B cell (primary cell): Measurements from ENCODE around the gene DHRS12. TPM values are rescaled to one million over a fixed set of nuclear protein-coding genes. Genes with fewer than 3 reads are reported as not detected.

Experiments
- ATAC-seq: fragments of 200-7000 bp; cut with Tn5 transposase; one replicate; pipeline ENCODE4 v1.10.0; 2021; ENCODE audit warnings: low read depth, mild to moderate bottlenecking, moderate number of reproducible peaks, moderate library complexity
- CTCF ChIA-PET: fragments of 350-600 bp; sonication (Branson Sonifier 250); formaldehyde crosslinking; loops from one replicate; lab custom pipeline; 2021; ENCODE audit warnings: antibody characterized with exemption, inconsistent platforms; lab: Charles Lee
- POLR2A ChIA-PET: fragments of 350-600 bp; sonication (Branson Sonifier 250); formaldehyde crosslinking; loops from one replicate; lab custom pipeline; 2021; ENCODE audit warnings: antibody characterized with exemption; lab: Charles Lee
- DNase-seq: peaks from one replicate; pipeline ENCODE4 v3.0.0; 2013
- H2AFZ ChIP-seq: 2 replicates; pipeline ENCODE4 v1.6.1; 2012; ENCODE audit warnings: mild to moderate bottlenecking, low read depth, low read length; ENCODE audit not compliant: insufficient read depth, poor library complexity, severe bottlenecking
- H3K27ac ChIP-seq, 2 donors: 1 replicate in 1 of 2; 2 replicates in 1 of 2; pipeline ENCODE4 v1.5.1; 2012 to 2013; ENCODE audit warnings: low read length in 2 of 2, mild to moderate bottlenecking in 2 of 2, moderate library complexity in 1 of 2
- H3K27me3 ChIP-seq, 4 experiments: fragments of 200-600 bp in 1 of 4; sonication (generic) in 1 of 4; replicated peaks in 1 of 4; 1 replicate in 2 of 4; 2 replicates in 2 of 4; pipeline versions ENCODE4 v1.6.1 to v1.7.0; 2013 to 2016; ENCODE audit warnings: low read length in 3 of 4, mild to moderate bottlenecking in 2 of 4, mixed read lengths in 1 of 4, moderate library complexity in 1 of 4; ENCODE audit not compliant: insufficient read depth in 4 of 4, control insufficient read depth in 3 of 4; ENCODE audit errors: control extremely low read depth in 1 of 4
- H3K36me3 ChIP-seq, 2 experiments: replicated peaks in 1 of 2; 1 replicate in 1 of 2; 2 replicates in 1 of 2; pipeline versions ENCODE4 v1.6.1 to v1.7.1; 2013; ENCODE audit warnings: low read length in 1 of 2; ENCODE audit not compliant: insufficient read depth in 2 of 2, control insufficient read depth in 1 of 2; ENCODE audit errors: control extremely low read depth in 1 of 2, extremely low read depth in 1 of 2
- H3K4me1 ChIP-seq, 2 donors: fragments of 200-600 bp in 1 of 2; sonication (generic) in 1 of 2; 1 replicate in 1 of 2; 2 replicates in 1 of 2; pipeline versions ENCODE4 v1.5.1 to v1.6.1; 2013 to 2017; ENCODE audit warnings: low read length in 2 of 2; ENCODE audit not compliant: control insufficient read depth in 2 of 2, insufficient read depth in 2 of 2
- H3K4me2 ChIP-seq: replicated peaks from 2 replicates; pipeline ENCODE3; 2012; ENCODE audit warnings: mild to moderate bottlenecking, low read depth, low read length; ENCODE audit not compliant: poor library complexity, severe bottlenecking
- H3K4me3 ChIP-seq, 5 experiments: fragments of 200-600 bp in 1 of 5; sonication (generic) in 1 of 5; 1 replicate in 3 of 5; 2 replicates in 2 of 5; pipeline versions ENCODE4 v1.5.1 to v1.7.0; 2011 to 2016; ENCODE audit warnings: low read length in 4 of 5, mild to moderate bottlenecking in 4 of 5, low read depth in 2 of 5, control low read depth in 1 of 5, moderate library complexity in 1 of 5; ENCODE audit not compliant: insufficient read depth in 1 of 5; ENCODE audit errors: control extremely low read depth in 1 of 5, extremely low read depth in 1 of 5
- H3K79me2 ChIP-seq: fragments of 200-600 bp; sonication (generic); one replicate; pipeline ENCODE4 v1.6.0; 2016; ENCODE audit warnings: low read length; ENCODE audit not compliant: control insufficient read depth, insufficient read depth
- H3K9ac ChIP-seq: fragments of 200-600 bp; sonication (generic); 2 replicates; pipeline ENCODE4 v1.6.1; 2017; ENCODE audit warnings: mild to moderate bottlenecking, low read length, moderate library complexity
- H3K9me3 ChIP-seq, 3 donors: one replicate each; pipeline versions ENCODE4 v1.6.1 to v1.7.1; 2013; ENCODE audit warnings: low read length in 2 of 3; ENCODE audit not compliant: control insufficient read depth in 2 of 3, insufficient read depth in 1 of 3; ENCODE audit errors: control extremely low read depth in 1 of 3
- H4K20me1 ChIP-seq: 2 replicates; pipeline ENCODE4 v1.6.0; 2012; ENCODE audit warnings: mild to moderate bottlenecking, low read length; ENCODE audit not compliant: insufficient read depth, control insufficient read depth, poor library complexity, severe bottlenecking
- H3K27ac Mint-ChIP-seq: one replicate; pipeline ENCODE4 v1.8.0; 2021; ENCODE audit warnings: mixed read lengths
- H3K27me3 Mint-ChIP-seq: one replicate; pipeline ENCODE4 v1.8.0; 2021; ENCODE audit warnings: mixed read lengths
- H3K4me1 Mint-ChIP-seq: one replicate; pipeline ENCODE4 v1.8.0; 2021; ENCODE audit warnings: mixed read lengths
- H3K4me3 Mint-ChIP-seq: one replicate; pipeline ENCODE4 v1.8.0; 2021; ENCODE audit warnings: mixed read lengths
- H3K9me3 Mint-ChIP-seq: one replicate; pipeline ENCODE4 v1.8.0; 2022; ENCODE audit warnings: mixed read lengths; ENCODE audit not compliant: insufficient read depth
- CTCF ChIP-seq: fragments of 200-600 bp; IDR thresholded peaks from one replicate; pipeline ENCODE4 v1.8.0; 2022; ENCODE audit warnings: antibody characterized with exemption, mild to moderate bottlenecking
- EZH2 ChIP-seq: IDR thresholded peaks from 2 replicates; pipeline ENCODE4 v1.6.1; 2012; ENCODE audit warnings: borderline replicate concordance, low read depth, mild to moderate bottlenecking, moderate library complexity, low read length; ENCODE audit not compliant: insufficient read depth, poor library complexity, severe bottlenecking
- WGBS: methylation state at CpG from one replicate; pipeline ENCODE4 v1.1.5; 2013; ENCODE audit warnings: missing lambda C conversion rate; ENCODE audit not compliant: insufficient coverage; 5-methylcytosine and 5-hydroxymethylcytosine counted together
- intact Hi-C: fragments of 100-400 bp; cut with micrococcal nuclease; formaldehyde crosslinking; loops from one replicate; pipeline ENCODE4 v1.10.0; 2022
- polyA plus RNA-seq: library from polyadenylated mRNA; depleted of rRNA; stranded (reverse); fragments of >200 nt; gene quantifications from 2 replicates; pipeline ENCODE4 v1.2.3, GENCODE V29; 2012
- total RNA-seq, 2 donors: library from RNA; stranded (reverse); fragments of 120-200 nt in 1 of 2; gene quantifications; 1 replicate in 1 of 2; 2 replicates in 1 of 2; pipeline versions ENCODE4 v1.2.3 to v1.2.4, GENCODE V29; 2013 to 2022

The DHRS12 gene
- total and polyA plus RNA-seq, 2 donors (not counting 1 experiment from before 2014, with no cell fraction given): 12.0 to 23.2 TPM

- DNase-seq: peak; percentile 31
- POLR2A ChIA-PET: no interaction called here
- H3K4me3 Mint-ChIP-seq: no peak overlapping the region
Measured at GRCh38 chr13:51849145-51850101, 45.5 kb upstream of the DHRS12 start.

More at GRCh38 chr13:51849145-51850101, 45.5 kb upstream of the DHRS12 start:
- peaks cover 0 to 6% of the 10 kb centered on the region in 2 donors for H3K4me1 ChIP-seq
- Mint-ChIP-seq H3K4me1 (peaks cover 5% of the 10 kb centered on the region), H3K27me3 (peaks cover 22% of the 10 kb centered on the region), H3K27ac (no peak overlapping the region), H3K9me3 (no peaks in the 10 kb centered on the region)
- no peaks in the 10 kb centered on the region for H3K9me3 ChIP-seq
- no peak overlapping the region for H2AFZ ChIP-seq
- H3K36me3 ChIP-seq: no peaks in the 10 kb centered on the region
- no peak overlapping the region for H3K4me2 ChIP-seq
- no peaks in the 10 kb centered on the region for H4K20me1 ChIP-seq
- peaks cover 0 to 6% (median 0%) of the 10 kb centered on the region in 4 experiments for H3K27me3 ChIP-seq
- H3K79me2 ChIP-seq: no peaks in the 10 kb centered on the region
- no peak overlapping the region for H3K27ac ChIP-seq
- no peak for ATAC-seq
- WGBS: 66% methylated on average over 18 of the region's 21 CpGs
- H3K9ac ChIP-seq: no peak overlapping the region
- intact Hi-C loops: no loop called here
- CTCF ChIA-PET: interaction anchor here (0.9 to 3.5 kb wide), 6 partner anchors 11 to 36 kb away, joined by 3 to 18 read pairs (median 4); no protein-coding TSS in a partner anchor
- TF ChIP-seq EZH2: no peak
- peak; percentile 61 for TF ChIP-seq CTCF
- no peak overlapping the region for H3K4me3 ChIP-seq
